Left colon (tissue), 2 donors: Measurements from ENCODE around the gene GALNTL6. TPM values are rescaled to one million over a fixed set of nuclear protein-coding genes. Genes with fewer than 3 reads are reported as not detected.

Source experiments
- ATAC-seq: fragments of 200-7000 bp; cut with Tn5 transposase; one replicate; pipeline ENCODE4 v1.9.1; 2020; ENCODE audit warnings: mild to moderate bottlenecking, moderate library complexity
- DNase-seq, 2 donors: peaks; one replicate each; pipeline ENCODE4 v3.0.0-alpha.2; 2020
- intact Hi-C, 2 donors: fragments of 100-400 bp; cut with DNase I in 1 of 2; cut with micrococcal nuclease in 1 of 2; formaldehyde crosslinking; loops; one replicate each; pipeline versions ENCODE4 v1.11.2 to v1.14.0; 2022; cut with DNase I, micrococcal nuclease
- total RNA-seq, 2 donors: library from RNA; stranded (reverse); fragmentation: NEBNext Ultra II Directional; extraction: Animal tissue kit (Norgen Biotek cat#: 25700); gene quantifications; one replicate each; pipeline ENCODE4 v1.2.1, GENCODE V29; 2021
- donor health status: DM: no; HTN: no; CAD: no.
- donor health status: DM: yes; HTN: yes; CAD: no.

The GALNTL6 gene
- total RNA-seq, 2 donors from 2014 or later: 0.20 to 0.21 TPM

- ATAC-seq (no peak), DNase-seq (no peak)
- intact Hi-C loops: no loop called here
Measured at GRCh38 chr4:171857302-171858012, 44.3 kb downstream of the GALNTL6 start.

GRCh38 chr4:171875291-171875690 is 62.1 kb downstream of the GALNTL6 start:
- intact Hi-C loops: no loop called here
- no peak for ATAC-seq
- no peak for DNase-seq

- no peak for ATAC-seq
- no peak for DNase-seq
- intact Hi-C loops: no loop called here
Measured at GRCh38 chr4:171876636-171877035, 63.4 kb downstream of the GALNTL6 start.

- intact Hi-C loops: no loop called here
- no peak for DNase-seq
- no peak for ATAC-seq
Measured at GRCh38 chr4:171880136-171880535, 66.9 kb downstream of the GALNTL6 start.

- ATAC-seq (no peak), DNase-seq (no peak)
- intact Hi-C loops: no loop called here
Measured at GRCh38 chr4:171889681-171890080, 76.5 kb downstream of the GALNTL6 start.

- ATAC-seq (no peak), DNase-seq (no peak)
- intact Hi-C loops: no loop called here
Measured at GRCh38 chr4:171891038-171891437, 77.8 kb downstream of the GALNTL6 start.

GRCh38 chr4:171896426-171896825 is 83.2 kb downstream of the GALNTL6 start:
- intact Hi-C loops: no loop called here
- ATAC-seq (no peak), DNase-seq (no peak)

- ATAC-seq (no peak), DNase-seq (no peak)
- intact Hi-C loops: no loop called here
Measured at GRCh38 chr4:171919314-171919713, 106.1 kb downstream of the GALNTL6 start.

GRCh38 chr4:171920901-171921300 is 107.7 kb downstream of the GALNTL6 start:
- ATAC-seq (no peak), DNase-seq (no peak)
- intact Hi-C loops: no loop called here

GRCh38 chr4:171924746-171925376 is 111.7 kb downstream of the GALNTL6 start:
- no peak for DNase-seq
- intact Hi-C loops: no loop called here
- no peak for ATAC-seq

GRCh38 chr4:171928336-171928735 is 115.1 kb downstream of the GALNTL6 start:
- intact Hi-C loops: no loop called here
- ATAC-seq (no peak), DNase-seq (no peak)

GRCh38 chr4:171929477-171929876 is 116.3 kb downstream of the GALNTL6 start:
- ATAC-seq: no peak
- DNase-seq: no peak
- intact Hi-C loops: no loop called here

- intact Hi-C loops: no loop called here
- DNase-seq (no peak), ATAC-seq (no peak)
Measured at GRCh38 chr4:171929907-171930306, 116.7 kb downstream of the GALNTL6 start.

- intact Hi-C loops: no loop called here
- ATAC-seq (peak; percentile 56), DNase-seq (peak in 1 of 2 donors; percentile 11)
Measured at GRCh38 chr4:171932238-171932637, 119.0 kb downstream of the GALNTL6 start.

- ATAC-seq (no peak), DNase-seq (no peak)
- intact Hi-C loops: no loop called here
Measured at GRCh38 chr4:171940656-171941055, 127.5 kb downstream of the GALNTL6 start.

- no peak for DNase-seq
Measured at GRCh38 chr4:171947400-171947799, 134.2 kb downstream of the GALNTL6 start.

GRCh38 chr4:171948038-171948437 is 134.8 kb downstream of the GALNTL6 start:
- DNase-seq (no peak), ATAC-seq (no peak)
- intact Hi-C loops: no loop called here

More at GRCh38 chr4:171947400-171947799, 134.2 kb downstream of the GALNTL6 start:
- intact Hi-C loops: no loop called here
- no peak for ATAC-seq

- DNase-seq: no peak
- no peak for ATAC-seq
- intact Hi-C loops: no loop called here
Measured at GRCh38 chr4:171954650-171955049, 141.4 kb downstream of the GALNTL6 start.

- no peak for DNase-seq
- intact Hi-C loops: no loop called here
- no peak for ATAC-seq
Measured at GRCh38 chr4:171956678-171957077, 143.5 kb downstream of the GALNTL6 start.

- ATAC-seq (no peak), DNase-seq (no peak)
Measured at GRCh38 chr4:171962110-171962509, 148.9 kb downstream of the GALNTL6 start.

GRCh38 chr4:171966356-171966755 is 153.2 kb downstream of the GALNTL6 start:
- DNase-seq (no peak), ATAC-seq (no peak)
- intact Hi-C loops: no loop called here

More at GRCh38 chr4:171962110-171962509, 148.9 kb downstream of the GALNTL6 start:
- intact Hi-C loops: no loop called here
